ENCODE results near the gene C20orf141.

DNA sequence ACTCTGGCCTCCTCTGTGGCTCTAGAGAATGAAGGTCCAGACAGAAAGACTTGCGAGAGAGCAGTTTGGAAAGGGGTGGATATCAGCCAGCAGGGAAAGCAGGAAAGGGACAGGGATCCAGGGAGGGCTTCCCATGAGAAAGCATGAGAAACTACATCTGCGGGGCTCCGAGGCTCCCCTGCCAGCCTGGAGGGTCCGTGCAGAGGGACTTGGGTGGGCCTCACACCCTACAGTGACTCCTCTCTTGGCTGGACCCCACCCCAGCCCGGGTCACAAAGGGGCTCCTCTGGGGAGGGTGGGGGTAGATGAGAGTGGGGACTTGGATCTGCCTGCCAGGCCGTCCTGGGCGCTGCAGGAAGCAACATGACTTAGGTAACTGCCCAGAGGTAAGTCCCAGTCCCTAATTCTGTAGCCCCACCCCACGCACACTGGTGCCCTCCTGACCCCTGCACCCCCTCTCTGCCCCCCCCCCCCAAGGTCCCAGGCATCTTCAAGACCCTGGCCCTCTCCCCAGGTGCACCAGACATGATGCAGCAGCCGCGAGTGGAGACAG lies 1.3 kb downstream of the C20orf141 start, which contains the start of gene TMEM239:
- TF ChIP-seq POLR2A (IDR thresholded peaks at IDR 0.05; ENCODE audit: low read length): no peak
- no peak for TF ChIP-seq GATA1 (IDR thresholded peaks at IDR 0.05; ENCODE audit: low read depth, low read length)

Measured in erythroblast (primary cell).